Right atrium auricular region (tissue), 2 donors: ENCODE measurements around the gene PHF21B. TPM values are rescaled to one million over a fixed set of nuclear protein-coding genes. Genes with fewer than 3 reads are reported as not detected.

Experiments
- DNase-seq: peaks from one replicate; pipeline ENCODE4 v3.0.0-alpha.2; 2019; ENCODE audit warnings: low spot score
- H3K27ac ChIP-seq, 2 donors: fragments of 200-600 bp; sonication (generic); 1 replicate in 1 of 2; 2 replicates in 1 of 2; pipeline ENCODE4 v1.5.1; 2016 to 2019
- H3K27me3 ChIP-seq, 2 donors: fragments of 200-600 bp; sonication (generic); one replicate each; pipeline versions ENCODE4 v1.5.1 to v1.6.0; 2017 to 2019
- H3K36me3 ChIP-seq: fragments of 200-600 bp; sonication (generic); one replicate; pipeline ENCODE4 v1.5.1; 2016
- H3K4me1 ChIP-seq, 2 donors: fragments of 200-600 bp; sonication (generic); one replicate each; pipeline versions ENCODE4 v1.5.1 to v1.6.0; 2017 to 2019
- H3K4me3 ChIP-seq, 2 donors: fragments of 200-600 bp; sonication (generic); 1 replicate in 1 of 2; 2 replicates in 1 of 2; pipeline ENCODE4 v1.5.1; 2017 to 2019; ENCODE audit warnings: mild to moderate bottlenecking in 1 of 2, moderate library complexity in 1 of 2
- H3K9me3 ChIP-seq, 2 donors: fragments of 200-600 bp; sonication (generic); one replicate each; pipeline ENCODE4 v1.5.1; 2019
- total RNA-seq, 2 donors: library from RNA; depleted of rRNA; stranded (reverse); fragments of >200 nt; gene quantifications; one replicate each; pipeline ENCODE4 v1.1.0, GENCODE V29; 2016
- TF ChIP-seq, protein P1 (sequence below), 2 donors: fragments of 200-600 bp; sonication (generic); IDR thresholded peaks; one replicate each; pipeline ENCODE4 v1.5.1; 2019; ENCODE audit warnings: antibody characterized with exemption in 2 of 2

PHF21B gene
- total RNA-seq, 2 donors from 2014 or later = 1.4 to 2.2 TPM

DNA sequence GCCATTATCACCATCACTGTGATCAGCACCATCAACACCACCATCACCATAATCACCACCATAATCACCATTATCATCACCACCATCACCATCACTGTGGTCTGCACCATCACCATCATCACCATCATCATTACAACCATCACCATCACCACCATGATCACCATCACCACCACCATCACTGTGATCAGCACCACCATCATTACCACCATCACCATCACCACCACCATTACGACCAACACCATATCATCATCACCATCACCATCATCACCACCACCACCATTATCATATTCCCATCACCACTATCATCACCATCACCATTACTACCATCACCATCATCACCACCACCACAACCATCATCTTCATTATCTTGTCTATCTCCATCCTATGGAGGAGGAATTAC, 125.2 kb downstream of the PHF21B start:
- DNase-seq = no peak
- H3K4me1 ChIP-seq = no peaks in the 10 kb centered on the region
- no peak overlapping the region for H3K27ac ChIP-seq
- no peak overlapping the region for H3K4me3 ChIP-seq
- no peaks in the 10 kb centered on the region for H3K36me3 ChIP-seq
- no peaks in the 10 kb centered on the region for H3K9me3 ChIP-seq
- TF ChIP-seq, protein P1, sequence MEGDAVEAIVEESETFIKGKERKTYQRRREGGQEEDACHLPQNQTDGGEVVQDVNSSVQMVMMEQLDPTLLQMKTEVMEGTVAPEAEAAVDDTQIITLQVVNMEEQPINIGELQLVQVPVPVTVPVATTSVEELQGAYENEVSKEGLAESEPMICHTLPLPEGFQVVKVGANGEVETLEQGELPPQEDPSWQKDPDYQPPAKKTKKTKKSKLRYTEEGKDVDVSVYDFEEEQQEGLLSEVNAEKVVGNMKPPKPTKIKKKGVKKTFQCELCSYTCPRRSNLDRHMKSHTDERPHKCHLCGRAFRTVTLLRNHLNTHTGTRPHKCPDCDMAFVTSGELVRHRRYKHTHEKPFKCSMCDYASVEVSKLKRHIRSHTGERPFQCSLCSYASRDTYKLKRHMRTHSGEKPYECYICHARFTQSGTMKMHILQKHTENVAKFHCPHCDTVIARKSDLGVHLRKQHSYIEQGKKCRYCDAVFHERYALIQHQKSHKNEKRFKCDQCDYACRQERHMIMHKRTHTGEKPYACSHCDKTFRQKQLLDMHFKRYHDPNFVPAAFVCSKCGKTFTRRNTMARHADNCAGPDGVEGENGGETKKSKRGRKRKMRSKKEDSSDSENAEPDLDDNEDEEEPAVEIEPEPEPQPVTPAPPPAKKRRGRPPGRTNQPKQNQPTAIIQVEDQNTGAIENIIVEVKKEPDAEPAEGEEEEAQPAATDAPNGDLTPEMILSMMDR (IDR thresholded peaks at IDR 0.05) = no peak
- no peaks in the 10 kb centered on the region for H3K27me3 ChIP-seq

DNA sequence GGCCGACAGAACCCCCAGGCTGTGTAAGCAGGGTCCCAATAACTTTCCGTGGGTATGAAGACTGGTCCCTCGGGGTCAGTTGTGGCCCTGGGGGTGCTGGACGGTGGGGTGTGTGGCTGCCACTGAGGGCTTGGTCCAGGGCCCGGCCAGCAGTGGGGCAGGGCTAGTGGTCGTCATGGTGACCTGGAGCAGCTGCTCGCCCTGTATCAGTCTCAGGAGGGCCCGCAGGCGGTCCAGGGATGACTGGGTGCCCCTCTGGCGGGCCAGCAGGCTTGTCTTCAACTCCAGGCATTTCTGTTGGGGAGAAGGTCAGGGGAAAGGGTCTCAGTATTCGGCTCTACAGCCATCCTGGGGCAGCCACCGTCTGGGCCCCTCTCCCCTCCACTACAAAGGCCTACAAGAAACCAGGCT, 126.8 kb downstream of the PHF21B start:
- no peaks in the 10 kb centered on the region for H3K27me3 ChIP-seq
- no peak overlapping the region for H3K27ac ChIP-seq
- H3K9me3 ChIP-seq = no peaks in the 10 kb centered on the region
- TF ChIP-seq, protein P1 (IDR thresholded peaks at IDR 0.05) = no peak
- H3K4me1 ChIP-seq = no peaks in the 10 kb centered on the region
- H3K36me3 ChIP-seq = no peaks in the 10 kb centered on the region
- no peak overlapping the region for H3K4me3 ChIP-seq
- DNase-seq = no peak

DNA sequence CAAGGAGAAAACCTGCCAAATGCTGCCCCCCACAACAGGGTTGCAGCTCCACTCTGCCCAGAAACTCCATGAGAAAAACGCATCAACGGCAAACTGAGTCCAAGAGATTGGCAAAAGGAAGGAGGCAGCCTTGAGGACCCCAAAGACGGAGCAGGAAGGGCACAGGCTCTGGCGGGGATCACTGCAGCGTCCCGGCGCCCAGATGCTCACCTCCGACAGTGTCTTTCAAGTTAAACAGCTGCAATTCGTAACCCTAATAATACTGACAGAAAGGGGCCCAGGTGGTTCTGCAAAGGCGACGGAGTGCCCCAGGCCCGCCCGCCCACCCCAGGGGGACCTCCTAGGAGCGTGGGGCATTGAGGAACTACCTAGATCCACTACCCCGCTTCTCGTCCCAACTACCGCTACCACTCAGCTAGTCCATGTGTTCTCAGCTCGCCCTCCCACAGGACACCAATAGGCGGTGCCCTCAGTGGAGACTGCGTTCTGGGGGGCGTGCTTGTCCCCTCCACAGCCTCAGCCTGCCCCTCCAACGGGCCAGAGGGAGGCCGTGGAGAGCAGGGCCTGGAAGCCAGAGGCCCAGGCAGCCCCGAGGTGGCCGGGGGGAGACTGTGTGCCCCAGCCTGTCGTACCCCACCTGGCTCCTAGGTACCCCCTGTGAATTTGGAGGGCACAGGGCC, 127.4 kb downstream of the PHF21B start:
- no peak for DNase-seq
- TF ChIP-seq, protein P1 (IDR thresholded peaks at IDR 0.05) = no peak
- no peak overlapping the region for H3K27ac ChIP-seq
- H3K9me3 ChIP-seq = peaks cover 0 to 2% of the 10 kb centered on the region in 2 donors
- no peak overlapping the region for H3K4me3 ChIP-seq
- H3K27me3 ChIP-seq = no peaks in the 10 kb centered on the region
- H3K4me1 ChIP-seq = no peaks in the 10 kb centered on the region
- no peaks in the 10 kb centered on the region for H3K36me3 ChIP-seq

DNA sequence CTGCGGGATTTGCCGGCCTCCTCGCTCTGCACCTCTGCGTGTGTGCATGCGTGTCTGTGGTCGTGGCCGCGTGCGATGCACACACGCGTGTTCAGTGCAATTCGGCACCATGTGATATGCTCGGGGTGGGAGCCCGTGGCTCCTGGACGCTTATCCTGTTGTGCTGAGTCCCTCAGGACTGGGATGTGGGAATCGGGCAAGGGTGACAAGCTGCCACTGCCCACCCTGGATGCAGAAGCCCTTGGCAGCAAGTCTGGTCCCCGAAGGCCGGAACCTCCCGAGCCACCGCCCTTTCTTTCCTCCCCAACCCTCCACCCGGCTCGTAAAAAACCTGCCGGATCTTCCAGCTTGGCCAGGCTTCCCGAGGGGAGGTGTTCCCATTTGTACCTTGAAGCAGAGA, 128.2 kb downstream of the PHF21B start:
- Histone ChIP-seq H3K4me1 (no peaks in the 10 kb centered on the region), H3K36me3 (no peaks in the 10 kb centered on the region), H3K27ac (no peak overlapping the region), H3K4me3 (no peak overlapping the region), H3K9me3 (peaks cover 0 to 10% of the 10 kb centered on the region in 2 donors), H3K27me3 (no peaks in the 10 kb centered on the region)
- TF ChIP-seq, protein P1 (IDR thresholded peaks at IDR 0.05) = no peak
- no peak for DNase-seq

DNA sequence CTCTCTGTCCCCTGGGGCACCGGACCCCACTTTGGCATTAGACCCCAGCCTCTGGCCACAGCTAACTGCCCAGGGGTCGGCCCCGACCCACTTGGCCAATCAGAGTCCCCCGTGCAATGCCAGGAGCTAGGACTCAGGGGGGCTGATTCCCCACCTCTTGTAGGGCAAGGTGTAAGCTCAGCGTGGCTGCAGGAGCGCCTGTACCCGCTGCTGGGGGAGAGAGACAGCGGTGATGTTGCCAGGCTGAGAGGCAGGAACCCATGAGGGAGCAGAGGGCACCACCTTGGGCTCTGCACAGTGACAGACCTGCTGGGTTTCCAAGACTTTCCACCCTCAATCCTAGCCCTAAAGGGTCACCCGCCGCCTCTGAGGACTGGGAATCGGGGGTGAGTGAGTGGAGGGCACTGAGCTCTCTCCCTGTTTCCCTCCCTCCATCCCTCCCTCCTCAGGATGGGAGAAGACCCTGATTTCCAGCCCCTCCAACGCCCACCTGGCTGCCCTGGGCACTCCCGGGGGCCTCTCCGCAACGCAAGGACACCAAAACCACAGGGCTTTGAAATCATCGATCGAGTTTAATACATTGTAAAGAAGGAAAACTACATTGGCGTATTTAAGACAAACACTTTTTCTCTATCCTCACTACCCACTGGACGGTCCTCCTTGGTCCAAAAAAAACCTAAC, 129.1 kb downstream of the PHF21B start:
- no peaks in the 10 kb centered on the region for H3K27me3 ChIP-seq
- H3K36me3 ChIP-seq = no peaks in the 10 kb centered on the region
- H3K4me3 ChIP-seq = no peak overlapping the region
- no peaks in the 10 kb centered on the region for H3K4me1 ChIP-seq
- TF ChIP-seq, protein P1 (IDR thresholded peaks at IDR 0.05) = no peak
- H3K9me3 ChIP-seq = peaks cover 0 to 11% of the 10 kb centered on the region in 2 donors
- no peak for DNase-seq
- no peak overlapping the region for H3K27ac ChIP-seq
